Right atrium auricular region (tissue), 2 donors: ENCODE measurements around the gene VGLL4. TPM values are rescaled to one million over a fixed set of nuclear protein-coding genes. Genes with fewer than 3 reads are reported as not detected.
A peak's percentile ranks its signal among the peaks of the same experiment; 100 is the strongest.

Experiments used
- DNase-seq: peaks from one replicate; pipeline ENCODE4 v3.0.0-alpha.2; 2019; ENCODE audit warnings: low spot score
- H3K27ac ChIP-seq, 2 donors: fragments of 200-600 bp; sonication (generic); 1 replicate in 1 of 2; 2 replicates in 1 of 2; pipeline ENCODE4 v1.5.1; 2016 to 2019
- H3K27me3 ChIP-seq, 2 donors: fragments of 200-600 bp; sonication (generic); one replicate each; pipeline versions ENCODE4 v1.5.1 to v1.6.0; 2017 to 2019
- H3K36me3 ChIP-seq: fragments of 200-600 bp; sonication (generic); one replicate; pipeline ENCODE4 v1.5.1; 2016
- H3K4me1 ChIP-seq, 2 donors: fragments of 200-600 bp; sonication (generic); one replicate each; pipeline versions ENCODE4 v1.5.1 to v1.6.0; 2017 to 2019
- H3K4me3 ChIP-seq, 2 donors: fragments of 200-600 bp; sonication (generic); 1 replicate in 1 of 2; 2 replicates in 1 of 2; pipeline ENCODE4 v1.5.1; 2017 to 2019; ENCODE audit warnings: mild to moderate bottlenecking in 1 of 2, moderate library complexity in 1 of 2
- H3K9me3 ChIP-seq, 2 donors: fragments of 200-600 bp; sonication (generic); one replicate each; pipeline ENCODE4 v1.5.1; 2019
- total RNA-seq, 2 donors: library from RNA; depleted of rRNA; stranded (reverse); fragments of >200 nt; gene quantifications; one replicate each; pipeline ENCODE4 v1.1.0, GENCODE V29; 2016
- TF ChIP-seq, protein P1 (sequence below), 2 donors: fragments of 200-600 bp; sonication (generic); IDR thresholded peaks; one replicate each; pipeline ENCODE4 v1.5.1; 2019; ENCODE audit warnings: antibody characterized with exemption in 2 of 2

VGLL4 gene
- total RNA-seq, 2 donors from 2014 or later: 30.2 to 64.6 TPM

DNA sequence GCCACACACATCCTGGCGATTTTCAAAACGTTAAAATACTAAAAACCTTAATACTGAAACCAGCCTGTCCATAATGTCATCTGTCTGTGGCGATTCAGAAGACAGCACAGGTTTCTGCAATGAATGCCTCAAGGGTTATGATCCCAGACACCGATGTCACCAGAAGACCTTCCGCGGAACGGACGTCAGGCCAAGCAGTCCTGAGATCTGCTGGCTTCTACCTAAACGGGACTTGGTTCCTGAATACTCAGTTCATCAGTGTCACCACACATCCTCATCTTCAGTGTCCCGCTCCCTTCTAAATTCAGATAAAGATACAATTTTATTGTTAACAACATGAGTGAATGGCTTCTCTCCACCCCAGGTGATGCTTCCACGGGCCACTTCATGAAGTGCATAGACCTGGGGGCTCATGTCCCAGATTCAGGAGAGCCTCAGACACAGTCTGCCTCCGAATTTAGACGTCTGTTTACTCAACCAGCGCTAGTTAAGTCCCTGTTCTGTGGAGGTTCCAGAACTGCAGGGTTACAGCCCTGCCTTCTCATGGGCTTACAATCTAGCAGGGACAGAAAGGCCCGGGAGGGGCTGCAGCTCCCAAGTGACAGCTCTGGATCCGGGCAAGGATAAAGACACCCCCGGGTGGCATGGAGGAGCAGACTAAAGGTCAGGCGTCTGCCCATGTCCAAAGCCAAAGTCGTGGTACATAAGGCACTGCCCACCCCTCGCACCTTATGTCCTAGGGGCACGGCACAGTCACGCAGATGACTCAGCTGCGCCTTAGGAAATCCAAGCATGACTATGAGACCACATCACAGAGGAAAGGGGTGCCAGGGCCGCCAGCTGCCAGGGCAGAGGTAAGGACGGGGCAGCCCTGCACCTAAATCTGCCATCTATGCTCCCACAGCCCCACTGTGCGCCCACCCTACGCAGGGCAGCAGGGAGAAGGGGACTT is 75.9 kb downstream of the VGLL4 start:
- Histone ChIP-seq H3K27me3 (no peaks in the 10 kb centered on the region), H3K4me1 (peaks cover 0 to 66% of the 10 kb centered on the region in 2 donors), H3K27ac (peak overlapping the region; percentile 88 to 91), H3K4me3 (peak overlapping the region in 1 of 2 donors; percentile 34), H3K9me3 (no peaks in the 10 kb centered on the region), H3K36me3 (peaks cover 25% of the 10 kb centered on the region)
- no peak for DNase-seq
- TF ChIP-seq, protein P1, sequence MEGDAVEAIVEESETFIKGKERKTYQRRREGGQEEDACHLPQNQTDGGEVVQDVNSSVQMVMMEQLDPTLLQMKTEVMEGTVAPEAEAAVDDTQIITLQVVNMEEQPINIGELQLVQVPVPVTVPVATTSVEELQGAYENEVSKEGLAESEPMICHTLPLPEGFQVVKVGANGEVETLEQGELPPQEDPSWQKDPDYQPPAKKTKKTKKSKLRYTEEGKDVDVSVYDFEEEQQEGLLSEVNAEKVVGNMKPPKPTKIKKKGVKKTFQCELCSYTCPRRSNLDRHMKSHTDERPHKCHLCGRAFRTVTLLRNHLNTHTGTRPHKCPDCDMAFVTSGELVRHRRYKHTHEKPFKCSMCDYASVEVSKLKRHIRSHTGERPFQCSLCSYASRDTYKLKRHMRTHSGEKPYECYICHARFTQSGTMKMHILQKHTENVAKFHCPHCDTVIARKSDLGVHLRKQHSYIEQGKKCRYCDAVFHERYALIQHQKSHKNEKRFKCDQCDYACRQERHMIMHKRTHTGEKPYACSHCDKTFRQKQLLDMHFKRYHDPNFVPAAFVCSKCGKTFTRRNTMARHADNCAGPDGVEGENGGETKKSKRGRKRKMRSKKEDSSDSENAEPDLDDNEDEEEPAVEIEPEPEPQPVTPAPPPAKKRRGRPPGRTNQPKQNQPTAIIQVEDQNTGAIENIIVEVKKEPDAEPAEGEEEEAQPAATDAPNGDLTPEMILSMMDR (IDR thresholded peaks at IDR 0.05): no peak

GRCh38 chr3:11566916-11567315 is 76.8 kb downstream of the VGLL4 start:
- DNase-seq: no peak
- Histone ChIP-seq H3K27me3 (no peaks in the 10 kb centered on the region), H3K4me3 (no peak overlapping the region), H3K27ac (peak overlapping the region in 1 of 2 donors; percentile 91), H3K36me3 (peaks cover 32% of the 10 kb centered on the region), H3K9me3 (no peaks in the 10 kb centered on the region), H3K4me1 (peaks cover 0 to 75% of the 10 kb centered on the region in 2 donors)
- TF ChIP-seq, protein P1 (IDR thresholded peaks at IDR 0.05): no peak

- Histone ChIP-seq H3K9me3 (no peaks in the 10 kb centered on the region), H3K4me3 (no peak overlapping the region), H3K27me3 (no peaks in the 10 kb centered on the region), H3K27ac (no peak overlapping the region), H3K36me3 (peaks cover 32% of the 10 kb centered on the region), H3K4me1 (peaks cover 0 to 79% of the 10 kb centered on the region in 2 donors)
- no peak for DNase-seq
- TF ChIP-seq, protein P1 (IDR thresholded peaks at IDR 0.05): no peak
Measured at GRCh38 chr3:11566478-11566877, 77.2 kb downstream of the VGLL4 start.

DNA sequence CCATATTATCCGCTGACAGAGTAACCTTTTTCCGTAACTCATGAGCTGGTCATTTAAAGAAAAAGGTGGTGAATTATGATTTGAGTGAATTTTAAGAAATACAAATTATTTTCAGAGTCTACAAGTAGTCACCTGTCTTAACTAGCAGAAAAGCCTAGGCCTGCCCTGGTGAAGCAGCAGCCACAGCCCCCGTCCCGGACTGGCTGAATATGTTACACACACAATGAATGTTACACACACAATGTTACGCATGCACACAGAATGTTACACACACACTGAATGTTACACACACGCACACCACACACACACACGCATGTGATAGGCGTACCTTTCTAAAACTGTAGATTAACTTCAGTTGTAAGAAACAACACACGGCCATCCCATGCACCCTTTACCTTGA is 77.8 kb downstream of the VGLL4 start:
- TF ChIP-seq, protein P1 (IDR thresholded peaks at IDR 0.05): no peak
- Histone ChIP-seq H3K27ac (no peak overlapping the region), H3K4me3 (no peak overlapping the region), H3K4me1 (peaks cover 0 to 79% of the 10 kb centered on the region in 2 donors), H3K27me3 (no peaks in the 10 kb centered on the region), H3K9me3 (no peaks in the 10 kb centered on the region), H3K36me3 (peaks cover 32% of the 10 kb centered on the region)
- DNase-seq: no peak

GRCh38 chr3:11565492-11565891 is 78.2 kb downstream of the VGLL4 start:
- peaks cover 0 to 79% of the 10 kb centered on the region in 2 donors for H3K4me1 ChIP-seq
- no peak for DNase-seq
- no peaks in the 10 kb centered on the region for H3K27me3 ChIP-seq
- TF ChIP-seq, protein P1 (IDR thresholded peaks at IDR 0.05): no peak
- H3K9me3 ChIP-seq: no peaks in the 10 kb centered on the region
- H3K36me3 ChIP-seq: peaks cover 32% of the 10 kb centered on the region
- H3K4me3 ChIP-seq: no peak overlapping the region
- H3K27ac ChIP-seq: peak overlapping the region; percentile 20 to 48
